Thyroid gland (tissue), 4 donors: ENCODE results near the gene RUSF1. TPM values are rescaled to one million over a fixed set of nuclear protein-coding genes. Genes with fewer than 3 reads are reported as not detected.

Experiments
- DNase-seq, 2 donors: peaks; one replicate each; pipeline ENCODE4 v3.0.0-alpha.2; 2019
- H3K27ac ChIP-seq, 3 donors: fragments of 200-600 bp; sonication (generic); 1 replicate in 2 of 3; 2 replicates in 1 of 3; pipeline ENCODE4 v1.5.1; 2016 to 2019; ENCODE audit warnings: mild to moderate bottlenecking in 1 of 3, moderate library complexity in 1 of 3
- H3K27me3 ChIP-seq: fragments of 200-600 bp; sonication (generic); one replicate; pipeline ENCODE4 v1.5.1; 2019
- H3K36me3 ChIP-seq, 2 donors: fragments of 200-600 bp; sonication (generic); one replicate each; pipeline ENCODE4 v1.5.1; 2016 to 2019
- H3K4me1 ChIP-seq, 2 donors: fragments of 200-600 bp; sonication (generic); one replicate each; pipeline ENCODE4 v1.5.1; 2017 to 2019
- H3K4me3 ChIP-seq, 3 donors: fragments of 200-600 bp; sonication (generic); replicated peaks in 1 of 3; 1 replicate in 2 of 3; 2 replicates in 1 of 3; pipeline ENCODE4 v1.5.1; 2016; ENCODE audit warnings: mild to moderate bottlenecking in 1 of 3
- H3K9me3 ChIP-seq: fragments of 200-600 bp; sonication (generic); one replicate; pipeline ENCODE4 v1.5.1; 2017
- POLR2A ChIP-seq, 2 donors: fragments of 450-650 bp; IDR thresholded peaks; one replicate each; pipeline ENCODE4 v1.6.1; 2017; ENCODE audit warnings: antibody characterized with exemption in 2 of 2, mild to moderate bottlenecking in 2 of 2, moderate library complexity in 1 of 2
- WGBS, 2 donors: methylation state at CpG; one replicate each; pipeline ENCODE4 v1.1.5; 2017; 5-methylcytosine and 5-hydroxymethylcytosine counted together
- intact Hi-C: fragments of 100-400 bp; cut with DNase I; formaldehyde crosslinking; loops from one replicate; pipeline ENCODE4 v1.15.1; 2023
- total RNA-seq, 4 donors: library from RNA; depleted of rRNA; stranded (reverse); fragments of >200 nt; gene quantifications; one replicate each; pipeline ENCODE4 v1.2.3, GENCODE V29; 2016
- TF ChIP-seq, protein P1 (sequence below), 6 experiments: fragments of 200-600 bp in 3 of 6; fragments of 450-650 bp in 3 of 6; sonication (generic) in 3 of 6; IDR thresholded peaks; one replicate each; pipeline ENCODE4 v1.5.1; 2016 to 2019; ENCODE audit warnings: antibody characterized with exemption in 6 of 6, mild to moderate bottlenecking in 2 of 6, inconsistent platforms in 1 of 6, moderate library complexity in 1 of 6

RUSF1 gene
- total RNA-seq, 4 donors from 2014 or later: 77.8 to 136 (median 129) TPM

DNA sequence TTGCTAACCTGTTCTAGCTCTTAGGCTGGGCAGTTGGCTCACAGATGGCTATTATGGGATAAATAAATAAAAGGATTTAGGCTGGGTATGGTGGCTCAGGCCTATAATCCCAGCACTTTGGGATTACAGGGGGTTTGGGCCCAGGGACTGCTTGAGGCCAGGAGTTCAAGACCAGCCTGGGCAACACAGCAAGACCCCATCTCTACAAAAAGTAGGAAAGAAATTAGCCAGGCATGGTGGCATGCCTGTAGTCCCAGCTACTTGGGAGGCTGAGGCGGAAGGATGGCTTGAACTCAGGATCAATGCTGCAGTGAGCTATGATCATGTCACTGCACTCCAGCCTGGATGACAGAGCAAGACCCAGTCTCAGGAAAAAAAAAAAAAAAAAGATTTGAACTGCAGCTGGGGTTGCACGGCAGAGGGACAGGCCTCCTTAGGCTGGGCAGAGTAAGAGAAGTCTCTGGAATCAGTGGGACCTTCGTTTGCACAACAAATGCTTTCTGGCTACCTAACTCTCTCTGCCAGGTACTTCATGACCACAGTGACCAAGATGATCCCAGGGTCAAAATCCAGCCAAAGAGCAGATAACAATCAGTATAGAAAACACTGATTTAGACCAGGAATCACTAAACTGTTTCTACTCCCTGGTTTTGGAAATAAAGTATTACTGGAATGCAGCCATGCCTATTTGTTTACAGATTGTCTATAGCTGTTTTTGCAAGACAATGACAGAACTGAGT is 6.8 kb downstream of the RUSF1 start:
- Histone ChIP-seq H3K36me3 (peaks cover 18 to 26% of the 10 kb centered on the region in 2 donors), H3K4me3 (no peak overlapping the region), H3K9me3 (no peaks in the 10 kb centered on the region), H3K27me3 (no peaks in the 10 kb centered on the region), H3K4me1 (peaks cover 7 to 44% of the 10 kb centered on the region in 2 donors), H3K27ac (no peak overlapping the region)
- no peak for DNase-seq
- intact Hi-C loops: no loop called here
- no peak for TF ChIP-seq POLR2A (IDR thresholded peaks at IDR 0.05)
- TF ChIP-seq, protein P1, sequence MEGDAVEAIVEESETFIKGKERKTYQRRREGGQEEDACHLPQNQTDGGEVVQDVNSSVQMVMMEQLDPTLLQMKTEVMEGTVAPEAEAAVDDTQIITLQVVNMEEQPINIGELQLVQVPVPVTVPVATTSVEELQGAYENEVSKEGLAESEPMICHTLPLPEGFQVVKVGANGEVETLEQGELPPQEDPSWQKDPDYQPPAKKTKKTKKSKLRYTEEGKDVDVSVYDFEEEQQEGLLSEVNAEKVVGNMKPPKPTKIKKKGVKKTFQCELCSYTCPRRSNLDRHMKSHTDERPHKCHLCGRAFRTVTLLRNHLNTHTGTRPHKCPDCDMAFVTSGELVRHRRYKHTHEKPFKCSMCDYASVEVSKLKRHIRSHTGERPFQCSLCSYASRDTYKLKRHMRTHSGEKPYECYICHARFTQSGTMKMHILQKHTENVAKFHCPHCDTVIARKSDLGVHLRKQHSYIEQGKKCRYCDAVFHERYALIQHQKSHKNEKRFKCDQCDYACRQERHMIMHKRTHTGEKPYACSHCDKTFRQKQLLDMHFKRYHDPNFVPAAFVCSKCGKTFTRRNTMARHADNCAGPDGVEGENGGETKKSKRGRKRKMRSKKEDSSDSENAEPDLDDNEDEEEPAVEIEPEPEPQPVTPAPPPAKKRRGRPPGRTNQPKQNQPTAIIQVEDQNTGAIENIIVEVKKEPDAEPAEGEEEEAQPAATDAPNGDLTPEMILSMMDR (IDR thresholded peaks at IDR 0.05): no peak
- WGBS, 2 donors: 75 to 86% methylated on average over 3 of the region's 3 CpGs

DNA sequence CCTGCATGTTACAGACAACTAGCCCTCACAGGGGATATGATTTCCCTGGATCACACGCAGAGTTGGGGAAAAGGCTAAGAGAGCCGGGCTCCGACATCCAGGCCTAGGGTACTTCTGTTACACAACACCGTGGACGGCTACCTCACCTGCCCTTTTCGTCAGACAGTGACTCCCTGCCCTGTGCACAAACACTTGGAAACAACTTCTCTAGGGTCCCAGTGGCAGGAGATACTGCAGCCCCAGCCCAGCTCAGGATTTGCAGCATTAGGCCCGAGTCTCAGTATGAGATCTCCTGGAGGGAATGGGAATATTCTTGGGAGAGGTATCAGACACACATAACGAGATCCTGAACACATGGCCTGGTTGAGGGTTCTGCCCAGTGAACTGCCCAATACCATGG is 8.3 kb downstream of the RUSF1 start:
- Histone ChIP-seq H3K27me3 (no peaks in the 10 kb centered on the region), H3K4me1 (peaks cover 7 to 37% of the 10 kb centered on the region in 2 donors), H3K4me3 (no peak overlapping the region), H3K36me3 (peaks cover 26 to 35% of the 10 kb centered on the region in 2 donors), H3K27ac (no peak overlapping the region), H3K9me3 (no peaks in the 10 kb centered on the region)
- WGBS, 2 donors: 94 to 97% methylated on average over 8 of the region's 8 CpGs
- DNase-seq: no peak
- intact Hi-C loops: no loop called here
- TF ChIP-seq, protein P1 (IDR thresholded peaks at IDR 0.05): no peak
- TF ChIP-seq POLR2A (IDR thresholded peaks at IDR 0.05): no peak

DNA sequence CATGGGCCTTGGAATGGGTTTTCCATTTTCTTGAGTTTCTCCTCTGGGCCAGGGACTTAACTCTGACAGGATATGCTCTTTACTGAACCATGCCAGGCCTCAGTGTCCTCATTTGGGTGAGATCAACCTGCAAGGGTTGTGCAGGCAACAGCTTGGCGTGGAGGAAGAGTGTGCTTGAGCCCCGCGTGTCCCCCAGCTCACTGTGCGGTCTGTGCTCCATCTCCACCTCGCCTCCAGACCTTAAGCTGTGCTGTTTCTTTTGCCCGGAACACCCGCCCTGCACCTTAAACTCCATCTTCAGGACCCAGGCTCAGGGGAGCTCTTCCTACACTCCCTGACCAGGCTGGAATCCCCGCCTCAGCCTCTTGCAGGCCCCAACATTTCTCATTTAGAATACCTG is 9.7 kb downstream of the RUSF1 start:
- Histone ChIP-seq H3K36me3 (peaks cover 31 to 38% of the 10 kb centered on the region in 2 donors), H3K4me1 (peaks cover 7 to 24% of the 10 kb centered on the region in 2 donors), H3K27ac (no peak overlapping the region), H3K4me3 (no peak overlapping the region), H3K9me3 (no peaks in the 10 kb centered on the region), H3K27me3 (no peaks in the 10 kb centered on the region)
- no peak for DNase-seq
- 96 to 99% methylated on average over 8 of the region's 8 CpGs for WGBS, 2 donors
- TF ChIP-seq, protein P1 (IDR thresholded peaks at IDR 0.05): no peak
- intact Hi-C loops: no loop called here

DNA sequence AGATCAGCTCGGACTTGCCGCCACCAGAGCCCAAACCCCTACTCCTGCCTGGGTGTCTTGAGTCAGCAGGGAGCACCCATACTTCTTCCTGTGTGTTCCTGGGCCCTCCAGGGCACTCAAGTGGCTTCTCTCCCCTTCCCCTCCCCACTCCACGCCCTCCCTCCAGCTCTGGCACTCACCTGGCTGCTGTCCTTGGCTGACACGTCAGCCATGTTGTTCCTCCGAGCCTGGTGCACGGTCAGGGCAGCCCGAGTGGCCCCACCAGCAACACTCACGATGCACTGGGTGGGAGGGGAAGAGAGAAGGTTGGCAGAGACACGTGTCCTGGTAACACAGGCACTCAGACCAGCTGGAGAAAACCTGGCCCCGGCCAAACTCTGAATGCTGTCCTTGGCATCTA is 11.5 kb downstream of the RUSF1 start:
- Histone ChIP-seq H3K27me3 (no peaks in the 10 kb centered on the region), H3K36me3 (peaks cover 42 to 54% of the 10 kb centered on the region in 2 donors), H3K4me3 (no peak overlapping the region), H3K4me1 (peaks cover 0 to 6% of the 10 kb centered on the region in 2 donors), H3K9me3 (no peaks in the 10 kb centered on the region), H3K27ac (no peak overlapping the region)
- 74 to 76% methylated on average over 6 to 10 of the region's 10 CpGs for WGBS, 2 donors
- intact Hi-C loops: no loop called here
- TF ChIP-seq, protein P1 (IDR thresholded peaks at IDR 0.05): no peak
- no peak for TF ChIP-seq POLR2A (IDR thresholded peaks at IDR 0.05)
- DNase-seq: no peak

DNA sequence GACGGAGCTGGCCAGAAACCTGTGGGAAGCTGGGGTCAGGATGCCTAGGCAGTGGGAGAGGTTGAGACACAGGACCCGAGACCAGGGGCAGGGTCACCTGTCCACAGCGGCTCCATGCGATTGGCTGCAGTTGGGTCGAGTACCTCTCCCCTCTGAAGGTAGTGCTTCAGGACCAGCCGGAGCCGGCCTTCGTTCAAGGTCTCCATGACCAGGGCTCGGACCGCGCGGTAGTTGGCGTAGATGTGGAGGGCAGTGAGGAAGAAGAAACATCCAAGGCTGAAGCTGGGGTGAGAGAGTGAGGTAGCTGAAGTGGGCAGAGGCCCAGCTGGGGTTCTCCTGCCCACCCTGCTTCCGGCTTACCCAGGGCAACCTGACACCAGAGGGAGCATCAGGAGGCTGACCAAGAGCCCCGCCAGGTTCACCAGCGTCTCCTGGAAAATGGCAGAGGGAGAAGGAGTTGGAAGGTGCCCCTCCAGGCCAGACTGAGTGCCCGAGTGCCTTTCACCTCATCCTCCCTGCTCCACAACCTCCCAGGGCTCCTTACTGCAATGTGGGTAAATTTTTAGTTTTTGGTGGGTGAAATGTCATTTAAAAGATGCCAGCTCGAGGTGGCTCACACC is 14.6 kb downstream of the RUSF1 start:
- intact Hi-C loops: no loop called here
- H3K27me3 ChIP-seq: no peaks in the 10 kb centered on the region
- TF ChIP-seq, protein P1 (IDR thresholded peaks at IDR 0.05): no peak
- no peak for TF ChIP-seq POLR2A (IDR thresholded peaks at IDR 0.05)
- 94% methylated on average over 18 of the region's 18 CpGs for WGBS, 2 donors
- peaks cover under 1 to 2% of the 10 kb centered on the region in 2 donors for H3K4me1 ChIP-seq
- H3K27ac ChIP-seq: no peak overlapping the region
- H3K4me3 ChIP-seq: no peak overlapping the region
- H3K9me3 ChIP-seq: no peaks in the 10 kb centered on the region
- peaks cover 38 to 42% of the 10 kb centered on the region in 2 donors for H3K36me3 ChIP-seq
- no peak for DNase-seq
